ENCODE results near the gene SDK1. TPM values are rescaled to one million over a fixed set of nuclear protein-coding genes. Genes with fewer than 3 reads are reported as not detected.

SDK1 gene
- total and polyA plus RNA-seq, 8 donors, result 1.6 to 11.2 (median 6.6) TPM

DNA sequence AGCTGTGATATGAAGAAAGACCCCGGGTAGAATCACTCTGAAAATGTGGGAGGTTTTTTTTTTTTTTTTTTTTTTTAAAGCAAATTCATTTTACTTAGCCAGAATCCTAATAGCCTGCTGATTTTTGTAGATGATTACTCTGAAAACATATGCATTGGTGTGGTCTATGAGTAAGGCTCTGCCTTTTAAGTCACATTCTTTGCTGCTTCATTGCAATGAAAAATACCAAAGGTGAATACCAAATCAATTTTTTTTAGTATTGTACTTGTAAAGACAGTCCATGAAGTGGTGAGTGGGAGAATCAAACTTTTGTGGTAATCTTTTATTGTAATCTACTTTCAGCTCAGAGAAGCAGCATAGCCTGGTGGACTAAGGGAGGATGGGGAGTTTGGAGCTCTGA, 130.3 kb downstream of the SDK1 start:
- Histone ChIP-seq H3K4me3 (no peak overlapping the region), H3K27me3 (no peaks in the 10 kb centered on the region), H3K27ac (no peak overlapping the region), H3K4me1 (no peaks in the 10 kb centered on the region), H3K9me3 (no peaks in the 10 kb centered on the region), H3K36me3 (no peaks in the 10 kb centered on the region)
- no peak for DNase-seq
- intact Hi-C loops (cut with DNase I; ENCODE audit: low total_unique reads), result no loop called here
- WGBS, 5 donors, result 41 to 85% (median 67%) methylated on average over 1 of the region's 1 CpG
- TF ChIP-seq, protein P1, sequence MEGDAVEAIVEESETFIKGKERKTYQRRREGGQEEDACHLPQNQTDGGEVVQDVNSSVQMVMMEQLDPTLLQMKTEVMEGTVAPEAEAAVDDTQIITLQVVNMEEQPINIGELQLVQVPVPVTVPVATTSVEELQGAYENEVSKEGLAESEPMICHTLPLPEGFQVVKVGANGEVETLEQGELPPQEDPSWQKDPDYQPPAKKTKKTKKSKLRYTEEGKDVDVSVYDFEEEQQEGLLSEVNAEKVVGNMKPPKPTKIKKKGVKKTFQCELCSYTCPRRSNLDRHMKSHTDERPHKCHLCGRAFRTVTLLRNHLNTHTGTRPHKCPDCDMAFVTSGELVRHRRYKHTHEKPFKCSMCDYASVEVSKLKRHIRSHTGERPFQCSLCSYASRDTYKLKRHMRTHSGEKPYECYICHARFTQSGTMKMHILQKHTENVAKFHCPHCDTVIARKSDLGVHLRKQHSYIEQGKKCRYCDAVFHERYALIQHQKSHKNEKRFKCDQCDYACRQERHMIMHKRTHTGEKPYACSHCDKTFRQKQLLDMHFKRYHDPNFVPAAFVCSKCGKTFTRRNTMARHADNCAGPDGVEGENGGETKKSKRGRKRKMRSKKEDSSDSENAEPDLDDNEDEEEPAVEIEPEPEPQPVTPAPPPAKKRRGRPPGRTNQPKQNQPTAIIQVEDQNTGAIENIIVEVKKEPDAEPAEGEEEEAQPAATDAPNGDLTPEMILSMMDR (IDR thresholded peaks at IDR 0.05), result no peak
- TF ChIP-seq EP300 (IDR thresholded peaks at IDR 0.05) (no peak), POLR2A (IDR thresholded peaks at IDR 0.05) (no peak), POLR2AphosphoS5 (IDR thresholded peaks at IDR 0.05) (no peak)

DNA sequence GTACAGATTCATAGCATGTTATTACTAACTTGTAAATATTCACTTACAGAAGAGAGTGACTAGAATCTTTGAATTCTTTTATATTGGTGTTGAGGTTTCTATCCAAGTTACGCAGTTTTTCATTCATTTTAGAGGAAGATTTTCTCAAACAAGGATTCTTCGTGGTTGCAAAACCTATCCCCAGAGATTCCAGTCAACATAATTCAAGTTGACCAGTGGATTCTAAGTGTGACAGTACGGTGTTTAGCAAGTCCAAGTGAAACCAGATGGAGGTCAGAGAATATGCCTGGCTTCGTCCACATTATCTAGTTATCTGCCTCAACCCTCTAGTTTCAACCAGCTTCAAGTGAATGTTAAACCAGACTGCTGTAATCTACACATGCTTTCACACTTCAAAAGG, 131.9 kb downstream of the SDK1 start:
- no peaks in the 10 kb centered on the region for H3K4me1 ChIP-seq
- TF ChIP-seq EP300 (IDR thresholded peaks at IDR 0.05), result no peak
- TF ChIP-seq POLR2A (IDR thresholded peaks at IDR 0.05), result no peak
- no peak for TF ChIP-seq POLR2AphosphoS5 (IDR thresholded peaks at IDR 0.05)
- TF ChIP-seq, protein P1 (IDR thresholded peaks at IDR 0.05), result no peak
- H3K27me3 ChIP-seq, result no peaks in the 10 kb centered on the region
- no peaks in the 10 kb centered on the region for H3K9me3 ChIP-seq
- no peak overlapping the region for H3K4me3 ChIP-seq
- H3K27ac ChIP-seq, result no peak overlapping the region
- no peak for DNase-seq
- intact Hi-C loops (cut with DNase I; ENCODE audit: low total_unique reads), result no loop called here
- H3K36me3 ChIP-seq, result no peaks in the 10 kb centered on the region
- WGBS, 5 donors, result 77 to 89% (median 87%) methylated on average over 4 of the region's 4 CpGs

DNA sequence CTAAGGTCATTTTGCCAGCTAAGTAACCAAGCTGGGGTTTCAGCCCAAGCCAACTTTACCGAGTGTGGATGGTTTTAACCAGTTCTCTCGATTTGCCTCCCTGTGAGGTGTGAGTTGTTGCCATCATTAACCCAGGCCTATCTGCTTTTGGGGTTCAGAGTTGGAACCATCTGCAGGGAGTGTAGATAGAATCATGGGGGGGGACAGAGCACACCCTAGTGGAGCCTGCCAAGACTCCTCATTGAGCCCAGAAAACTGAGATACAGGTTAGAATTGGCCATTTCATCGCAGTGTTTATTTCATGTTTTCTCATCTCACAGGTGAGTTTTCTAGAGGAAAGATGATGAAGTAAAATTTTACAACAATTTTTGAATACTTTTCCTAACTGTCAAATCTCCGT, 133.6 kb downstream of the SDK1 start:
- WGBS, 5 donors, result 90 to 96% (median 95%) methylated on average over 4 of the region's 4 CpGs
- H3K27me3 ChIP-seq, result no peaks in the 10 kb centered on the region
- TF ChIP-seq EP300 (IDR thresholded peaks at IDR 0.05), result no peak
- TF ChIP-seq, protein P1 (IDR thresholded peaks at IDR 0.05), result no peak
- H3K9me3 ChIP-seq, result no peaks in the 10 kb centered on the region
- H3K4me1 ChIP-seq, result no peaks in the 10 kb centered on the region
- no peaks in the 10 kb centered on the region for H3K36me3 ChIP-seq
- no peak for DNase-seq
- H3K4me3 ChIP-seq, result no peak overlapping the region
- H3K27ac ChIP-seq, result no peak overlapping the region
- intact Hi-C loops (cut with DNase I; ENCODE audit: low total_unique reads), result no loop called here

DNA sequence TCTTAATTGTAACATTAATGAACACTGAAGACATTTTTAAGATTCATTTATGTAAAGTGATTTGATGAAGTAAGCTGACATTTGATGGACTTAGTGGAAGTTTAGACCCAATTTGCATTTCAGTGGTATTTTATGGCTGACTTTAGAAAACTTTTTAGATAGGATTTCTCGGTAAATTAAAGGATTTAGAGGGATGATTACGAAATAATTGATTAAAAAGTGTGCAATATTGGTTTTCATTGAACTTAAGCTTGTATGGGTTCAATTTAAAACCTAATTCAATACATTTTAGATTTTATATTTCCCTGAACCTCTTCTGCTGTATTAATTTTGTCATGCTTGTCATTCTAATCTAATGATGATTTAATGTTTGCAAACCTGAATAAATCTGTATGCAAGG, 135.1 kb downstream of the SDK1 start:
- 72 to 94% (median 90%) methylated on average over 2 of the region's 2 CpGs for WGBS, 5 donors
- Histone ChIP-seq H3K4me3 (no peak overlapping the region), H3K36me3 (no peaks in the 10 kb centered on the region), H3K4me1 (no peaks in the 10 kb centered on the region), H3K9me3 (no peaks in the 10 kb centered on the region), H3K27me3 (no peaks in the 10 kb centered on the region), H3K27ac (no peak overlapping the region)
- DNase-seq, result no peak
- intact Hi-C loops (cut with DNase I; ENCODE audit: low total_unique reads), result no loop called here
- TF ChIP-seq POLR2A (IDR thresholded peaks at IDR 0.05), result no peak
- TF ChIP-seq EP300 (IDR thresholded peaks at IDR 0.05), result no peak
- TF ChIP-seq, protein P1 (IDR thresholded peaks at IDR 0.05), result no peak
- no peak for TF ChIP-seq POLR2AphosphoS5 (IDR thresholded peaks at IDR 0.05)
